Glutamatergic neuron (in vitro differentiated cells): ENCODE data around the gene TTLL4. TPM values are rescaled to one million over a fixed set of nuclear protein-coding genes. Genes with fewer than 3 reads are reported as not detected.

Experiments
- DNase-seq: peaks from one replicate; pipeline ENCODE4 v3.0.0; 2022
- H3K27ac Mint-ChIP-seq: one replicate; pipeline ENCODE4 v1.8.0; 2020; ENCODE audit warnings: mild to moderate bottlenecking, mixed read lengths, inconsistent platforms; ENCODE audit not compliant: unreplicated experiment
- H3K27me3 Mint-ChIP-seq: one replicate; pipeline ENCODE4 v1.8.0; 2020; ENCODE audit warnings: mild to moderate bottlenecking, moderate library complexity, mixed read lengths, inconsistent platforms; ENCODE audit not compliant: unreplicated experiment
- H3K36me3 Mint-ChIP-seq: one replicate; pipeline ENCODE4 v1.8.0; 2020; ENCODE audit warnings: mild to moderate bottlenecking, mixed read lengths, inconsistent platforms; ENCODE audit not compliant: unreplicated experiment
- H3K4me1 Mint-ChIP-seq: one replicate; pipeline ENCODE4 v1.8.0; 2020; ENCODE audit warnings: mild to moderate bottlenecking, low read depth, mixed read lengths, inconsistent platforms; ENCODE audit not compliant: unreplicated experiment
- H3K4me3 Mint-ChIP-seq: one replicate; pipeline ENCODE4 v1.8.0; 2020; ENCODE audit warnings: mild to moderate bottlenecking, mixed read lengths, inconsistent platforms; ENCODE audit not compliant: unreplicated experiment
- H3K9me3 Mint-ChIP-seq: one replicate; pipeline ENCODE4 v1.8.0; 2020; ENCODE audit warnings: mild to moderate bottlenecking, moderate library complexity, mixed read lengths, inconsistent platforms; ENCODE audit not compliant: unreplicated experiment
- CTCF ChIP-seq: fragments of 200-600 bp; sonication (generic); IDR thresholded peaks from one replicate; pipeline ENCODE4 v1.5.0; 2021; ENCODE audit not compliant: partially characterized antibody, unreplicated experiment
- total RNA-seq: library from RNA; stranded (reverse); fragmentation: NEBNext Ultra II Directional; extraction: Animal tissue kit (Norgen Biotek cat#: 25700); gene quantifications from one replicate; pipeline ENCODE4 v1.2.1, GENCODE V29; 2021; ENCODE audit not compliant: unreplicated experiment

The TTLL4 gene
- total RNA-seq, 1 donor from 2014 or later, result 27.9 TPM

- no peaks in the 10 kb centered on the region for H3K36me3 Mint-ChIP-seq
- no peaks in the 10 kb centered on the region for H3K4me1 Mint-ChIP-seq
- no peak for TF ChIP-seq CTCF
- H3K27me3 Mint-ChIP-seq, result no peaks in the 10 kb centered on the region
- peaks cover 1% of the 10 kb centered on the region for H3K9me3 Mint-ChIP-seq
- no peak overlapping the region for H3K4me3 Mint-ChIP-seq
- no peak for DNase-seq
- H3K27ac Mint-ChIP-seq, result no peak overlapping the region
These were observed 91.9 kb downstream of the TTLL4 start for GRCh38 chr2:218802386-218802994.

- H3K27me3 Mint-ChIP-seq, result no peaks in the 10 kb centered on the region
- no peak for TF ChIP-seq CTCF
- H3K36me3 Mint-ChIP-seq, result no peaks in the 10 kb centered on the region
- H3K27ac Mint-ChIP-seq, result no peak overlapping the region
- DNase-seq, result no peak
- peaks cover under 1% of the 10 kb centered on the region for H3K9me3 Mint-ChIP-seq
- H3K4me1 Mint-ChIP-seq, result no peaks in the 10 kb centered on the region
- H3K4me3 Mint-ChIP-seq, result no peak overlapping the region
These were observed 94.2 kb downstream of the TTLL4 start for GRCh38 chr2:218804817-218805216.

Other genes with a start within 250 kb of the TTLL4 start
- gene USP37, start 142.5 kb upstream of the TTLL4 start, total RNA-seq, result 12.7 TPM
- gene CNOT9, start 142.0 kb upstream of the TTLL4 start, total RNA-seq, result 58.1 TPM
- gene PLCD4, start 102.9 kb upstream of the TTLL4 start, total RNA-seq, result 1.9 TPM
- 46.7 TPM for gene ZNF142, start 51.2 kb upstream of the TTLL4 start, total RNA-seq
- 59.8 TPM for gene BCS1L, start 51.2 kb upstream of the TTLL4 start, total RNA-seq
- gene RNF25, start 38.8 kb upstream of the TTLL4 start, total RNA-seq, result 34.6 TPM
- gene STK36, start 38.7 kb upstream of the TTLL4 start, total RNA-seq, result 101 TPM
- 0.98 TPM for gene CYP27A1, start 71.3 kb downstream of the TTLL4 start, total RNA-seq
- gene PRKAG3, start 121.0 kb downstream of the TTLL4 start, total RNA-seq, result not detected
- 0.66 TPM for gene WNT6, start 149.0 kb downstream of the TTLL4 start, total RNA-seq
- gene WNT10A, start 170.0 kb downstream of the TTLL4 start, total RNA-seq, result 0.17 TPM
- 46.1 TPM for gene CDK5R2, start 248.8 kb downstream of the TTLL4 start, total RNA-seq